Stimulated activated CD8-positive, alpha-beta memory T cell treated with anti-CD3 and anti-CD28 coated beads, Interleukin-7, amount 100 ng/mL, for 48 hours (primary cell): ENCODE results near the gene SPTAN1.

Experiments
- DNase-seq, 2 donors: peaks; one replicate each; pipeline ENCODE4 v3.0.0-alpha.2; 2020; ENCODE audit warnings: low read depth in 1 of 2; ENCODE audit errors: extremely low read depth in 1 of 2

The SPTAN1 gene

GRCh38 chr9:128631636-128632035 is 79.2 kb downstream of the SPTAN1 start:
- DNase-seq = no peak

DNA sequence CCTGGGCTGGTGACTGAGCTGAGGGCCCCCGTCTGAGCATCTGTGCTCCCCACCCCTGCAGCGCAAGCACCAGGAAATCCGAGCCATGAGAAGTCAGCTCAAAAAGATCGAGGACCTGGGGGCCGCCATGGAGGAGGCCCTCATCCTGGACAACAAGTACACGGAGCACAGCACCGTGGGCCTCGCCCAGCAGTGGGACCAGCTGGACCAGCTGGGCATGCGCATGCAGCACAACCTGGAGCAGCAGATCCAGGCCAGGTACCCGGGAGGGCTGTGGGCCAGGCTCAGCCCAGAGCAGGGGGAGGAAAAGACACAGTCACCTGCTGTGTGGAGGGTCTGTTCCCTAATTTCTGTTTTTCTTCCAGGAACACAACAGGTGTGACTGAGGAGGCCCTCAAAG is 79.7 kb downstream of the SPTAN1 start:
- DNase-seq = no peak

- DNase-seq = no peak
These were observed 80.1 kb downstream of the SPTAN1 start for GRCh38 chr9:128632486-128632885.

DNA sequence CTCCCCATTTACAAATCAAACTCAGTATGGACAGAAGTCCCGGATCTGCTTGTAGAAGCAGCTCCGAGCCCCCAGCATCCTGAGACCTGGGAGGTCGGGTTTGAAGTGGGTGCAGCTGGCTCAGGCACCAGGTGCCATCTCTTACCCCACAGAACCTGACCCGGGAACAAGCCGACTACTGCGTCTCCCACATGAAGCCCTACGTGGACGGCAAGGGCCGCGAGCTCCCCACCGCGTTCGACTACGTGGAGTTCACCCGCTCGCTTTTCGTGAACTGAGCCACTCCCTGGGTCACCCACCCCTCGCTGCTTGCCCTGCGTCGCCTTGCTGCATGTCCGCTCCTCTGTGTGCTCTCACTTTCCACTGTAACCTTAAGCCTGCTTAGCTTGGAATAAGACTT is 80.7 kb downstream of the SPTAN1 start:
- no peak for DNase-seq

DNA sequence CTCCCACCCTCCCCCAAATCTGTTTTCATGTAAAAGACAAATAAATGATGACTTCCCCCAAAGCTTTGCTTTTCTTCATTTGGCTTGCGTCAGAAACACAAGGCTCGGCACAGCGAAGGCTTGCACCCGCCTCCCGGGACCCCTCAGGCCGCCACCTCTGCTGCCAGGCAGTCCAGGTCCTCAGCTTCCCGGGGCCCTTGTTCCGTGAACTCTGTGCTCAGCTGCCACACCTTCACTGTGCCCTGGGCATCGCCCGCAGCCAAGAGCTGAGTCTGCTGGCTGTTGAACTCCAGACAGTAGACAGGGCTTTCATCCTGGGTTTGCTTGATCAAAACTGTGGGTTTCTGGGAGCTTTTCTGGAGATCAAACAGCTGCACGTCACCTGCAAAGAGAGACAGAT is 81.2 kb downstream of the SPTAN1 start:
- DNase-seq = no peak

GRCh38 chr9:128634111-128634510 is 81.7 kb downstream of the SPTAN1 start:
- DNase-seq = no peak

GRCh38 chr9:128634651-128635262 is 82.4 kb downstream of the SPTAN1 start:
- no peak for DNase-seq

- no peak for DNase-seq
These were observed 83.1 kb downstream of the SPTAN1 start for GRCh38 chr9:128635266-128636023.

GRCh38 chr9:128636024-128636390 is 83.6 kb downstream of the SPTAN1 start:
- no peak for DNase-seq

GRCh38 chr9:128636556-128637530 is 84.5 kb downstream of the SPTAN1 start:
- no peak for DNase-seq

- DNase-seq = no peak
These were observed 85.3 kb downstream of the SPTAN1 start for GRCh38 chr9:128637656-128638055.

DNA sequence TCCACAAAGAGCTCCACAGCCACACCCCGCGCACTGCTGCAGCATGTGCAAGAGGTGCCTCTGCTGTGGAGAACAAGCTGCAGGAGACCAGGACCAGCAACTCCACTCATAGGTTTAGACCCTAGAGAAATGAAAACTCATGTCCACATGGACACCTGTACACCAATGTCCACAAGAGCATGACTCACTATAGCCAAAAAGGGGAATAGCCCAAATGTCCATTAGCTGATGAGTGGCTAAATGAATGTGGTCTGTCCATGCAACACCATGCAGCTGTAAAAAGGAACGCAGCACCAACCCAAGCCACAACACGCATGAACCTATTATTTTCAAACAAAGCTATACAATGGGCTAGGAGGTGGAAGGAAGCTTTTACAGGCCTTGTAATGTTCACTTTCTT is 86.2 kb downstream of the SPTAN1 start:
- no peak for DNase-seq

- no peak for DNase-seq
These were observed 88.2 kb downstream of the SPTAN1 start for GRCh38 chr9:128640603-128641002.

DNA sequence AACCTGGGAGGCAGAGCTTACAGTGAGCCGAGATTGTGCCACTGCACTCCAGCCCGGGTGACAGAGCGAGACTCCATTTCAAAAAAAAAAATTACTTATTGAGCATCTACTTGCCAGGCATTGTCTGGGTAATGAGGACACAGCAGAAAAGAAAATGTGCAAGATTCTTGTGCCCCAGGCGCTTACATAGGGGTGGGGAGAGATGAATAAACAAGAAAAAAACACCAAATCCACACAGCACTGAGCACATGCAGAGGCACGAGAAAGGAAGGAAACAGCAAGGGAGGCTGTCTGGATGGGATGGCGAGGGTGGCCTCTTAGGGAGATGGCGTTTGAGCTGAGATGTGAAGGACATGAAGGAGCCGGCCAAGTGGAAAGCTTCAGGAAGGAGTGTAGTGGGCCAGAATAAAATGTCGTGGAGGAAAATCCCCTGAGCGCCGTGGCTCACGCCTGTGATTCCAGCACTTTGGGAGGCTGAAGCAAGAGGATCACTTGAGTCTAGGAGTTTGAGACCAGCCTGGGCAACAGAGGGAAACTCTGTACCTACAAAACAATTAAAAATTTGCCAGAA is 90.4 kb downstream of the SPTAN1 start:
- no peak for DNase-seq

GRCh38 chr9:128643519-128644300 is 91.3 kb downstream of the SPTAN1 start:
- no peak for DNase-seq

GRCh38 chr9:128648206-128648605 is 95.8 kb downstream of the SPTAN1 start:
- peak; percentile 31 to 43 for DNase-seq

GRCh38 chr9:128651798-128652197 is 99.4 kb downstream of the SPTAN1 start:
- DNase-seq = no peak

DNA sequence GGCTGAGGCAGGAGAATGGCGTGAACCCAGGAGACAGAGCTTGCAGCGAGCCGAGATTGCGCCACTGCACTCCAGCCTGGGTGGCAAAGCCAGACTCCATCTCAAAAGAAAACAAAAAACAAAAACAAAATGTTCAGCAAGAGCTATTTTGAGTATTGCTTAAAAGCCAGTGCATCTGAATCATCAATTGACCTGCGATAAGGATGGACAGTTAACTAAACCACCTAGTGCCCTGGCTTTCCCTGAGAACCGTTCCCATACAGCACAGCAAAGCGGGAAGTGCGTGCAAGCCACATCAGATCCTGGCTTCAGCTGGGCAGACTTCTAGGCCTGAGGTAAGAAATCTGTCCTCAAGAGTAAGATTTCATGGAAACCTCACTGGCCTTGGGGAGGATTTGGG is 101.5 kb downstream of the SPTAN1 start:
- DNase-seq = no peak

DNA sequence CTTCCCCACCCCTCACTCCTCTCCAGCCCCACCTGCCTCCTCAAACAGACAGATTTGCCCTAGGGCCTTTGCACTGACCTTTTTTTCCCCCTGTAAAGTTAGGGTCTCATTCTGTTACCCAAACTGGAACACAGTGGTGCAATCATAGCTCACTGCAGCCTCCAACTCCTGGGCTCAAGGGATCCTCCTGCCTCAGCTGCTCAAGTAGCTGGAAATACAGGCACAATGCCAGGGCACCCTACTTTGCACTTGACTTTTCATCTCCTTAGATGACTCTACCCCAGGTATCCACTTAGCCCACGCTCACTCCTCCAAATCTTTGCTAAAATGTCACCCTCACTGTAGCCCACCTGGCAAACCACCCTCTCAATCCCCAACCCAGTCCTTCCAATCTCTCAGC is 102.1 kb downstream of the SPTAN1 start:
- DNase-seq = no peak
